AG04449 (cell line): ENCODE data around the gene CCDC57.

Source experiments
- CTCF ChIA-PET: fragments of 350-600 bp; formaldehyde crosslinking; extraction: SDS; loops from one replicate; lab custom pipeline; 2021; ENCODE audit warnings: antibody characterized with exemption; lab: Yijun Ruan, JAX
- POLR2A ChIA-PET: fragments of 400-600, 350-600 bp; formaldehyde crosslinking; extraction: SDS; loops from one replicate; lab custom pipeline; 2020; ENCODE audit warnings: antibody characterized with exemption, inconsistent platforms; lab: Yijun Ruan, JAX
- DNase-seq: peaks from one replicate; pipeline ENCODE4 v3.0.0-alpha.2; 2010; ENCODE audit warnings: low read depth, low spot score
- H3K4me3 ChIP-seq: 2 replicates; pipeline ENCODE4 v1.5.1; 2011; ENCODE audit warnings: low read depth, mild to moderate bottlenecking, control low read depth, low read length
- TF ChIP-seq, protein P1 (sequence below): IDR thresholded peaks from one replicate; pipeline ENCODE4 v1.5.1; 2011; ENCODE audit warnings: mild to moderate bottlenecking, moderate library complexity, low read length, control low read depth, inconsistent platforms; ENCODE audit not compliant: insufficient read depth; ENCODE audit errors: missing control alignments

The CCDC57 gene

DNA sequence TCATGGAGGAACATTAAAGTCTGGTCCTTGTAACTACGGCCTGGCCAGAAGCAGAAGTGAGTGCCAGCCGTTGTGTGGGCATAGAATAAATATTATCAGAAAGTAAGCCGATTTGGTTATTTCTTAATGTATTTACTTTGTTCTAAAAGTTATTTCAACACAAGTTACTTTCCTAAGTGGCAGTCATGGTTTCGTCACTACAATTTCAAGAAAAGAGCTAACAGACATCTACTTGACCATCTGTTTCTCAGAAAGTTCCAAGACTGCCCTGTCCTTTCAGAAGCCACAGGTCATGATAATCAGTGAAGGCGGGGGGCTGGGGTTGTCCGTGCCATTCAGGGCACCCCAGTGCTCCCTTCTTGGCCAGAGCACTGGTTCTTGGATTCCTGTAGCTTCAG, 99.7 kb downstream of the CCDC57 start:
- POLR2A ChIA-PET, result no interaction called here

DNA sequence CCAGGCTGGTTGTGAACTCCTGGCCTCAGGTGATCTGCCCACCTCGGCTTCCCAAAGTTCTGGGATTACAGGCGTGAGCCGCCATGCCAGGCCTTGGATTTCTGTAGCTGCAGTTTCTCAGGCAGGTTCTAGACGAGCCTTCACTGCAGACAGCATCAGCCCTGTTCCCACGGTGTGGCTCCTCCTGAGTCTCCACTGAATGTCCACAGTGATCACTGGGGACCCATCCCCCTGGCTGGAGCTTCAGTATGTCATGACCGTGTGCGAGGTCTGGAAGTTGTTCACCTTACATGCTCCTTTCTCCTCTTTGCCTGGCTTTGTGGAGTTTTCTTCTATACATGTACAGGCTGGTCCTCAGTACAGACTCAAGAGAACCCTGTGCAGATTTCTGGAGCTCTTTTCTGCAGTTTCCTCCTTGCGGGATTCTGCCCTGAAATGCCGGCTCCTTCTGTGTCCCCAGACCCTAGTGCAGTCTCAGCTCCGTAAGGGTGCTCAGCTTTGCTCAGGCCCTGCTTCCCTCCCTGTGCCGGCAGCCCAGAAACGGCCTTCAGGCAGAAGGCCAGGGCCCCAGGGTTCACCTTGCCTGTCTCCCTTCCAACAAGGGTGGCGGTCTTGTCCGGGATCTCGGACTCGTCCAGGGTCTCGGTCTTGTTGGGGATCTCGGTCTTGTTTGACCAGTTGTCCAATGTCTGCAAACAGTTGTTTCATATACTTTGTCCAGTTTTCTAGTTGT, 100.3 kb downstream of the CCDC57 start:
- no peak for DNase-seq
- POLR2A ChIA-PET, result no interaction called here
- CTCF ChIA-PET, result no interaction called here
- no peak overlapping the region for H3K4me3 ChIP-seq
- TF ChIP-seq, protein P1, sequence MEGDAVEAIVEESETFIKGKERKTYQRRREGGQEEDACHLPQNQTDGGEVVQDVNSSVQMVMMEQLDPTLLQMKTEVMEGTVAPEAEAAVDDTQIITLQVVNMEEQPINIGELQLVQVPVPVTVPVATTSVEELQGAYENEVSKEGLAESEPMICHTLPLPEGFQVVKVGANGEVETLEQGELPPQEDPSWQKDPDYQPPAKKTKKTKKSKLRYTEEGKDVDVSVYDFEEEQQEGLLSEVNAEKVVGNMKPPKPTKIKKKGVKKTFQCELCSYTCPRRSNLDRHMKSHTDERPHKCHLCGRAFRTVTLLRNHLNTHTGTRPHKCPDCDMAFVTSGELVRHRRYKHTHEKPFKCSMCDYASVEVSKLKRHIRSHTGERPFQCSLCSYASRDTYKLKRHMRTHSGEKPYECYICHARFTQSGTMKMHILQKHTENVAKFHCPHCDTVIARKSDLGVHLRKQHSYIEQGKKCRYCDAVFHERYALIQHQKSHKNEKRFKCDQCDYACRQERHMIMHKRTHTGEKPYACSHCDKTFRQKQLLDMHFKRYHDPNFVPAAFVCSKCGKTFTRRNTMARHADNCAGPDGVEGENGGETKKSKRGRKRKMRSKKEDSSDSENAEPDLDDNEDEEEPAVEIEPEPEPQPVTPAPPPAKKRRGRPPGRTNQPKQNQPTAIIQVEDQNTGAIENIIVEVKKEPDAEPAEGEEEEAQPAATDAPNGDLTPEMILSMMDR, result no peak

More for the DNA sequence above, 99.7 kb downstream of the CCDC57 start:
- CTCF ChIA-PET, result interaction anchor here (1.1 kb wide), 2 partner anchors 8 to 11 kb away, joined by 3 read pairs; no protein-coding TSS in a partner anchor
- no peak for DNase-seq
- no peak overlapping the region for H3K4me3 ChIP-seq
- TF ChIP-seq, protein P1, result no peak

DNA sequence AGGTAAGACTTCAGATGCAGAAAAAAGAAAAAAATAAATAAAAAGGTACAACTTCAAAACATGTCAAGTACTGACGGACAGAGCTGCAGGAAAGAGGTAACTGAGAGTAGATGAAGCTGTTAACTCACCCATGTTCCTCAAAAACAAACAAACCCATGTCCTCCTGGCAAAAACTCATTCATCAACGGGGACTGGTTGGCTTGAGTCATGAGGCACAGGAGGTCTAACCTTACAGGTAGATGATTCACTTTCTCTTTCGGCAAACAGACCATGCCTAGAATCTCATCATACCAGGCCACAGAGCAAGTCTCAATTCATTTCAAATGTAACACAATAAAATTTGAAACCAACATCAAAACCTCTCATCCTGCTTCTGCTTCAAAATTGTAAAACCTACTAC, 102.3 kb downstream of the CCDC57 start:
- no peak overlapping the region for H3K4me3 ChIP-seq
- CTCF ChIA-PET, result no interaction called here
- POLR2A ChIA-PET, result no interaction called here
- TF ChIP-seq, protein P1, result no peak
- DNase-seq, result no peak

DNA sequence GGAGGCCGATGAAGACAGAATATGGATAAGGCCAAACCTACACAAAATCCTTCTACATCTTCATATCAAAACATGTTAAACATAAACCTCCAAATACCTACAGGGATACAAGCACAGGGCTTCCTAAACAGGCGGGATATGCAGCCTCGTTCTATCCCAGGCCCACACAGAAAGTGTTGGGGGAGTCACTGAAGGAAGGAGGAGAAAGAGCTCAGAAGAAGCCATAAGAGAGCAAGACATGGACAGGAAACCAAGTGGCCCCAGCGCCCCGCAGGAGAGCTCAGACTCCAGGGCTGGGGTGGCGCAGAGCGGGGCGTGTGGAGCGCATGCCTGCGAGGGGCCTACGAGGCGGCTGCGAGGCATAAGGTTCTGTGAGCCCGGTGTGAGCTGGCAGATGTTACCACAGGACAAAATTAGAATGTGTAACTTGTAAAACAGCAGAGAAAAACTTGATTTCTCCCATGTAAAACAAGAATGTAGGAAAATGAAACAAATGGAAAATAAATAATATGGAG, 103.6 kb downstream of the CCDC57 start:
- TF ChIP-seq, protein P1, result no peak
- CTCF ChIA-PET, result no interaction called here
- no peak overlapping the region for H3K4me3 ChIP-seq
- POLR2A ChIA-PET, result no interaction called here
- DNase-seq, result no peak

DNA sequence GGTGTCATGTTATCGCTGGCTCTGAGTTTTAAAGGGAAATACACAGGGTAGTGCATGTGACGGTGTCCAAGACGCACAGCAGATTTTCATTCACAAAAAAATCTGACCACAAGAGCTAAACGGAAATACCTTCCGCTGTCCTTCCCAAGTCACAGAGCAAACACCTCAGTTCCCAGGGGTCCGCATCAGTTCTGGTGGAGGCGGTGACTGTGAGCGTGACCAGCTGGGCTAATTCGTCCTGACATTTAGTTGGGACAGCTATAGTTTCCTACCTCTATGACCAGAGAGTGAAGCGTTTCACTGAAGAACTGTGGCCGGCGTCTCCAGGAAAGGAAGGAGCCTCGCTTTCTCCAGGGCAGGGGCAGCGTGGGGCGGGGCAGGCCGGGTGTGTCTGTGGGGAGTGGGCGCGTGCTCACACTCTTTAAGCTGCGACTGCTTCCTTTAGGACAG, 104.1 kb downstream of the CCDC57 start:
- no peak for DNase-seq
- no peak overlapping the region for H3K4me3 ChIP-seq
- TF ChIP-seq, protein P1, result no peak
- POLR2A ChIA-PET, result no interaction called here
- CTCF ChIA-PET, result no interaction called here

DNA sequence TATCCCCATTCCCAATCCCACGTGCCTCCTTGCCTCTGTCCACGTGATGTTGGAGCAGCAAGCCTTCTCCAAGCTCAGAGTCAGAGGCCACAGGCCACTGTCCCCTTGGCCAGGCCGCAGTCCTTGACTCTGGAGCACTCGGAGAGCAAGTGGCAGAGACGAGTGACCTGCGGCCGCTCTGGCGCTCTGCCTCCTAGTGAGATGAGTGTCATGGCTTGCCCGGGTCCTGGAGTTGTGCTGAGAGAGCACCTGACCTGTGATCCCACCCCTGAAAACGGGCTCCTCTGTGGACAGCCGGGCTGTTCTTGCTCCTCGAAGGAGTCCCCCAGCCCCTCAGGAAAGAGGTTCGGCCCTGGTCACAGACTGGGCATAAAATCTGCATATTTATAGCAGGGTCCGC, 104.6 kb downstream of the CCDC57 start:
- ChIA-PET CTCF (no interaction called here), POLR2A (interaction anchor here (0.8 kb wide), 1 partner anchor 9 kb away, joined by 3 read pairs; no protein-coding TSS in a partner anchor)
- no peak for DNase-seq
- TF ChIP-seq, protein P1, result no peak
- no peak overlapping the region for H3K4me3 ChIP-seq
